EL (cell line): ENCODE results near the gene ADD2.
A peak's percentile ranks its signal among the peaks of the same experiment; 100 is the strongest.

Experiments used
- DNase-seq: peaks from one replicate; pipeline ENCODE4 v3.0.0-alpha.2; 2016

The ADD2 gene

DNA sequence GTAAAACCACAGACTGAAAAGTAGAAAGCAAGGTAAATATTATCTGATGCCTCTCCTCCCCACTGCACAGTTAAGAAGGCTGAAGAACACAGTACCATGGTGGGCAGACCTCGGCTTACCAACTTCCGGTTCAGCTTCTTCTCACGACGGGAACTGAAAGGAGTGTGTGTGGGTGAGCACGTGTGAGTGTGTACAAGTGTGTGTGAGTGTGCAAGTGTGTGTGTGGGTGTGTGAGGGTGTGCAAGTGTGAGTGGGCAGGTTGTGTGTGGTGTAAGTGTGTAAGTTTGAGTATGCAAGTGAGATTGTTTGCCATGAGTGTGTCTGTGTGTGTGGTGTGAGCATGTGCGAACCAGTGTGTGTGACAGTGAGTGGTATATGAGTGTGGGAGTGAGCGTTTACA is 103.5 kb downstream of the ADD2 start:
- no peak for DNase-seq

DNA sequence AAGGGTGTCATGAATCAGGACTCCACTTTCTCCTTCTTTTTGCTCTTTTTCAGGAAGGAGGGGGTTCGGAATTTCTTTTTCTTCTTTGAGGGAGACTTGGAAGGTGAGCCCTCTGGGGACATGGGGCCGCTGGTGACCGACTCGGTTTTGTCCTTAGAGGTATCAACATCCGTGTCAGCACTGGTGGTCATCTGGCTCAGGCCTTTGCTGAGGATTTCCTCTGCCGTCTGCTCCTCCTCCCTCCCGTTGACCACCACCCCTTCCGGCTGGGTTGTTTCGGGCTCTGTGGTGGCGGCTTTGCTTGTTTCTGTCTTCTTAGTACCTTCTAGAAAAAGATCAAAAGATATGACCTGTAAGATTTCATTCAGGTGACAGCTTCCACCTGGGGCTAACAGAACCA is 104.6 kb downstream of the ADD2 start:
- no peak for DNase-seq

DNA sequence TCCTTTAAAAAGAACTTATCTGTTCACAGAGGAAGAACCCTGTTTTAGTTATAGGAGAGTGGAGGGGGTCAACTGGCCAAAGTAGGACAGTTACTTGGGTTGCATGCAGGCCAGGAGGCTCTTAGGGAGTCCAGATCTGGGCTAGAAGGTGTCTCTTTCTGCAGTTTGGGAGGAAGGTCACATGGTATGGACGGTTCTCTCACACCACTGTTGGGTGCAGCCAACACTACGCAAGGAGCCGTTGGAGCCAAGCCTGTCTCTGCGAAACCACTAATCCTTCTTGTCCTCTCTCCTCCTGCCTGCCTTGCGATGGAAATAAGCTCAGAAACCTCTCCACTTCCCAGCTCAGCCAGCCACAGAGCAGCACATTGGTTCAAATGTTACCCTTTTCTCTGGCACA is 108.4 kb downstream of the ADD2 start:
- DNase-seq, result no peak

DNA sequence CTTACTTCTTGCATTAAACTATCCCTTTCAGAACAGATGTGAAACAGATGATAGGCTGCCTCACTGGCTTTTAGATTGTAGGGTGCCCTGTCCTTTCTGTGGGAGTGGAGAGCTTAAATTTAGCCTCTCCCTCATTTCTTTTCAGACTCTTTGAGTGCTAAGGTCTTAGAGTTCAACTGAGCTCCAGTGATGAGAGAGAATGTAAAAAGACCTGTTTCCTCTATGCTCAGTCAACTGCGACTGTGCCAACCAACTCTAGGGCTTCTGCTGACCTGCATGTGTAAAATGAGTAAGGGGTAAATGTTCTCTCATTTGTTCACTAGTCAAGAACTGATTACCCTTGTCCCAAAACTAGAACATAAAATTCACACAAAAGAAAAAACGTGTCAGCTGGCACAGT is 109.5 kb downstream of the ADD2 start:
- DNase-seq, result no peak

DNA sequence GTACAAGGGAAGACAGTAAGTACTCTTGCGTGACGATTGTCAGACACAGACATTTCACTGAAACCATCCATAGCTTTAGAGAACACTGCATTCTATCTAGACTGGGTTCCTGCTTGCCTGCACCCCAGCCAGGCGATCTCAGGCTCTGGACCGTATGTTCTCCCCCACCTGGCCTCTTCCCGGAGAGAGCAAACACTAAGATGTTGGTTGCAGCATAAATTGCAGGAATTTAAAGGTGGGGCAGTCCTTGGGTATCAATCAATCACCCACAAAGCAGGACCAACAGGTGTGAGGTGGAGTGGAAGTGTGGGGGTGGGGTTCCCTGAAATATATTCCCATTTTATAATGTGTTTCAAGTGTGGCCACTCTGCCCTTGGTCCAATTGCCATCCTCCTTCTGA is 110.8 kb downstream of the ADD2 start:
- no peak for DNase-seq

DNA sequence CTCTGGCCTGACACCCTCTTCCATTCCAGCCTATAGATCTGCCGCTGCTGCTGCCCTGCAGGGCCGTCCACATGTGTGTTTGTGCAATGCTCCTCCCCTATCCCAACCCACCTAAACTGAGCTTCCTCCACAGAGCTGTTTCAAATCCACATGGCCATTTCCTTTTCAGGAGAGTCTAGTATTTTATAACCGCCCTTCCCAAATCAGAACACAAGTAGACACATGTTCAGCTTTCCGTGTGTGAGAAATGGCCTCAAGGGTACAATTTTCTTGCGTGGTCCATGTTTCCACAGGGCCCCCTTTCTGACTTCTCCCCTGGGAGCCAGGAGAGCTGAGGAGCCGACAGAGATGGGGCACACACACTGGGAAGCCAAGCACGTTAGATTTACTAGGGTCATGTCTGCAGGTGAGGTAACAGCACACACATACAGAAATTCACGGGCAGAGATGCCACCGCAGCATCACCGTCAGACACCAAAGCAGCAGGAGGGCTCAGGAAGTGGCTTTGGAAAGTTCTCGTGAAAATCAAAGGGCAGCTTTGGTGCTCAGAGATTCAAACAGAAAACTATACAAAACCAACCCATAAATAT is 111.5 kb downstream of the ADD2 start:
- DNase-seq, result no peak

DNA sequence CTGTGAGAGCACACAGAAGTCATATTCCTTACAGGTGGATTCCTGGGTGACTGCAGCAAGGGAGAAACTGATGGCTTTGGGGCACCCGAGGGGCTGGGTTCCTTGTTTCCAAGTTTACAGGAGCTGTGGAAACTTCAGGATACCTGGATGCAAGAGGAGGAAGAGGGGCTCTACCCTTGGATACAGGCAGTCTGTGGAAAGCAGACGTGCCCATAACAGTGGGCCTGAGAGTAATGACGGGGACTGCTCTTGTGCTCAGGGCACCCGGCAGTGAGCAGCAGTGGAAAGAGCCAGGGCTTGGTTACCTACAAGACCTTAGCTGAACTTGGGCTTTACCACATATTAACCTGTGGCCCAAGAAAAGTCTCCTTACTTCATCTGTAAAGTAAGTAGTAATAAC is 112.2 kb downstream of the ADD2 start:
- no peak for DNase-seq

DNA sequence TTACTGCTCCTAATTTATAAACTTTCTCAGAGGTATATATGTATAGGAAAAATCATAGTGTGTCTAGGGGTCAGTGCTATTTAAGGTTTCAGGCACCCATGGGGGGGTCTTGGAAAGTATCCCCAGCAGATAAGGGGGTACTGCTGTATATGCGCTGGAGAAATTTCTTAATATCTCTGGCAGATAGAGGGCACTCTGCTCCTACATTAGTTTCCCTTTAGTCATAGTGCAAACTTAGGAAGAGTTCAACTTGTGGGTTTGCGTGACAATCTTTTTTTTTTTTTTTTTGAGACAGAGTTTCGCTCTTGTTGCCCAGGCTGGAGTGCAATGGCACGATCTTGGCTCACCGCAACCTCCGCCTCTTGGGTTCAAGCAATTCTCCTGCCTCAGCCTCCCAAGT is 112.8 kb downstream of the ADD2 start:
- peak; percentile 31 for DNase-seq

DNA sequence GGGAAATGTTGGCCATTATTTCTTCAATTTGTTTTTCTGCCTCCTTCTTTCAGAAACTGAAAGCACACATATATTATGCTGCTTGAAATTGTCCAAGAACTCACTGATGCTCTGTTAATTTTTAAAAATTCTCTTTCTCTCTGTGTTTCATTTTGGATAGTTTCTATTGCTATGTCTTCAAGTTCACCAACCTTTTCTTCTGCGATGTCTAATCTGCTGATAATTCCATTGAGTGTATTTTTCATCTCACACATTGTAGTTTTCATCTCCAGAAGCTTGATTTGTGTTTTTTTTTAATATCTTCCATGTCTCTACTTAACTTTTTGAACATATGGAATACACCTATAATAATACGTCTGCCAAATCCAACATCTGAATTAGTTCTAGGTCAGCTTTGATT is 116.3 kb downstream of the ADD2 start:
- no peak for DNase-seq

DNA sequence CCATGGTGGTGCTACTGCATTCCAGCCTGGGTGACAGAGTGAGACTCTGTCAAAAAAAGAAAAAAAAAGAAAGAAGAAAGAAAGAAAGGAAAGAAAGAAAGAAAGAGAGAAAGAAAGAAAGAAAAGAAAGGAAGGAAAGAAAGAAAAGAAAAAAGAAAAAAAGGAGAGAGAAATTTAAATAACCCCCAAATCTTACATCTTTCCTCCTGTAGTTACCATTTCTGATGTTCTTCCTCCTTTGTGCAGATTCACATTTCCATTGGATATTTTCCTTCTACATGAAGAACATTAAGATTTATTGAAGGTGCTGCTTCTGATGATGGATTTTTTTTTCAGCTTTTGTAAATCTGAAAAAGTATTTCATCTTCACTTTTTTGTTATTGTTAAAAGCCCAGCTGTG is 117.0 kb downstream of the ADD2 start:
- no peak for DNase-seq

DNA sequence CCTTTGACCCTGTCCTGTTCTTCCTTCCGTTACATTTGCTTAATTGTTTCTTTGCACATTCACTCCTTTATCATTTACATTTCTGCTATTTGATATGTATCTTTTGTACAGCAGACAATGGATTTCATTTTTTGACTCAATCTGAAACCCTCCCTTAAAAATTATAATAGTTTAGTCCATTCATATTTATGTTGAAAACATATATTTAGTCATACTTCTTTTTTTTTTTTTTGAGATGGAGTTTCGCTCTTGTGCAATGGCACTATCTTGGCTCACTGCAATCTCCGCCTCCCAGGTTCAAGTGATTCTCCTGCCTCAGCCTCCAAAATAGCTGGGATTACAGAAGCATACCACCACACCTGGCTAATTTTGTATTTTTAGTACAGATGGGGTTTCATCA is 119.0 kb downstream of the ADD2 start:
- no peak for DNase-seq

DNA sequence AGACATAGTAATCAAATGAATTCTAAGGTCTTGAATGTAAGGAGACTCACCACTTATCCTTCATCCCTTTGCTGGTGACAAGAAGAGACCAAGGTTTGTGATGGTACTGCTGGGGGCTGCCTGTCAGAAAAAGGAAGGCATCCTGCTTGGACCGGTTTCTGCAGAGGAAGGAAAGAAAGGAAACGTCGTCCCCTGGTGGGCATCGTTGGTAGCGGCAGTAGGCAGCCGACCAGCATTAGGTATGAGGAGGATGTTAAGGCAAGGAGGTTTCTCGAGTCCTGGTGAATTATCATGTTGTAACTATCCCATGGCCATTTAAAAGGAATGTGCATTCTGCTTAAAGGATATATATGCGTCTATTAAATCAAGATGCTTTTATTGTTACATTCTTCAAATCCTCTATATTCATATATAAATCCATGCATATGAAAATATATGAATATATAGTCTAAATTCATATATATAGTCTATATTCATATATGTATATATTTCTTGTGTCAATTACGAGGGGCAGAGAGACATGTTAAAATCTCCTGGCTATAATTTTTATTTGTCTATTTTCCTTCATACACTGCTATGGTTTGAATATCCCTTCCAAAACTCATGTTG is 120.0 kb downstream of the ADD2 start:
- DNase-seq, result peak; percentile 53

DNA sequence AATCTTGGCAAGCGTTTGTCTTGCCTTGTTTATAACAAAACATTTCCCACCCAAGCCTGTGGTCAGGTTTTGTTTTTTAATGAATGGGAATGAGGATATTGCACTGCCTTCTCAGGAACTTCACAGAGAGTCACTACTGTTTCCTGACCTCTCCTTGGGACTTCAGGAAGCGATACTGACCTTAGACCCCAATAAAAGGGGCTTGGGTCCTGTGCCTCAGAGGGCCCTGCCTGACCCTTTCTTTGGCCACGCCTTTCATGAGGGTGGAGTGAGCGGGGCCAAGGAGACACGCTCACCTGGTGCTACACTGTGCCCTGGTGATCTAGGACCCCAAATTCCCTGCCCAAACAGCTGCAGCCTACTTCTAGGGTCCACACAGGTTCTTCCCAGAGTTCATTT is 121.6 kb downstream of the ADD2 start:
- DNase-seq, result no peak

DNA sequence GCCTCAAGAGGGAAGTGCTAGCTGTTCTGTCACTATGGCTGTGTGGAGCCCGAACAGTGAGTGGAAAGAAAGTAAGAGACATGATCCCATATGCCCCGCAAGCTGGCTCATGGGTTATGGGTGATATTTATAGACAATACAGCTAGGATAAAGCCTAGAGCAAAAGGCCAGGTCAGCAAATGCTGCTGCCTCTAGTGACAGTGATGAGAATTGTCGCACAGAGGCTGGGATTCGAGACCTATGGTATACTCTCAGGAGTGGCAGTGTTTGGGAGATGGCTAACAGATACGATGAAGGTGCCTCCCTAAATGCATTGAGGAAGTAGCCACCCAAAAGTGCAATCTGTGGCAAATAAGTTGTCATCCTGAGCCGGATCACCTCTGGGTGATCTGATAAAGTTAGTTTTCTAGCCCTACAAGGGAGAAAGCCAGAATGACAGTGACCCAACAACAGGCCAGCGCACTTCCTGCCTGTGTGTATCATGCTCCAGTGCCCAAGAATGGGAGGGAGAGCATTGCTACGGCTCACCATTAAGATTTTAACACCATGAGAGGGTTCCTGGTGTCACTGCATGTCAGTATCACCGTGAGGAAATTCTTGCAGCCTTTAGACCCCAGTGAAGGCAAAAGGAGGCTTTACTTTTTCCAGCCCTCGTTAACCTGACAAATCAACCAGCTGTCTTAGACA is 122.1 kb downstream of the ADD2 start:
- DNase-seq, result peak; percentile 8

DNA sequence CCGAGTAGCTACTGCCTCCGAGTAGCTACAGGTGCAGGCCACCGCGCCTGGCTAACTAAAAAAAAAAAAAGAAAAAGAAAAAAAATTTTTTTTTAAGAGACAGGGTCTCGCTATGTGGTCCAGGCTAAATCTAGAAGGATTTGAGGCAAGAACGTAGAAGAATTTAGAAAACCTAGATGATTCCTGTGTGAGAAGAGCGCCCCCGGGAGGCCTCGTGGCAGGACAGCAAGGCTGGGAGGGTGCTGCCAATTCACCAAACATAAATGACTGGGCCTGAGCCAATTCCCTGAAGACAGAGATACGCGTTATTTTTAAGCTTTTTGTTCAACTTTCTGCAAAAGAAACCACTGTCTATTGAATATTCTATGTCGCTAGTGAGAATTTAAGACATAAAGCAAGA is 124.3 kb downstream of the ADD2 start:
- DNase-seq, result peak; percentile 23

DNA sequence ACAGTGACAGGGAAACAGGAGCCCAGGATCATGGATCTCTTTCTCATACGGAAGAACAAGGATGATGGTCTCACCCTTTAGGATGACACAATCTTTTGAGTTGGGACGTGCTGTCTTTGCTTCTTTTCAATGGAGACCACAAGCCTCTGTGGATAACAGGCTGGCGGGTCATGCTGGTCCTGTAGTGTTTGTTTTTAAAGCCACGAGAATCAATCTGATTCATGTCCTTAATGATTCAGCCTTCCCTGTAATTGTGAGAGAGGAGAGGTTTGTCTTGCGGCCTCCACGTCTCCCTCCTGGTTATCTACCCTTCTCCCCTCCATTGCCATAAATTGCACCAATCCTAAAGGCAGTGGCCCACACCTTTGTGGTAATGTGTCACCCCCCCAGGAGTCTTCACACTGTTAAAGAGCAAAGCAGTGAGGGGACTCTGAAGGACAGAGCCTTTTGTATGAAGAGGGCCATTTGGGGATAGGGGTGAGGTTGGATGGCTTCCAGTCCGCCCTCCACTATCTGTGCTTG is 126.7 kb downstream of the ADD2 start:
- DNase-seq, result peak; percentile 28

DNA sequence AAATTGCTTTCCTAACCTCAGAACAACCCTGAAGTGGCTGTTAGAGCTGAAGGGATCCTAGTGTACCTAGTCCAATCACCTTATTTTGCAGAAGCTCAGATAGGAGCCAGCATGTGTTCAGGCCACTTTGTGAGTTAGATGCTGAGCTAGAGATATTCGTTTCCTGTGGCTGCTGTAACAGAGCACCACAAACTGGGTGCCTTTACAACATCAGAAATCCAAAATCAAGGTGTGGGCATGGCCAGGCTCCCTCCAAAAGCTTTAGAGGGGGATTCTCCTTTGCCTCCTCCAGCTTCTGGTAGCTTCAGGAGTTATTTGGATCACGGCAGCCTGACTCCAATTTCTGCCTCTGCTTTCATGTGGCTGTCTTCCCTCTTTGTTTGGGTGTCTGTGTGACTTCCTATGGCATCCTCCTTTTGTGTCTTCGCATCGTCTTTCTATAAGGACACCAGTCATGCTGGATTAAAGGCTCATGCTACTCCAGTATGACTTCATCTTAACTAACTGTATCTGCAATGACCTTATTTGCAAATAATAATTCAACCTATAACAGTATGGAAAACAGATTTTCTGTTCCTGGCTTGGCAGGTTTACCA is 128.1 kb downstream of the ADD2 start:
- DNase-seq, result no peak

DNA sequence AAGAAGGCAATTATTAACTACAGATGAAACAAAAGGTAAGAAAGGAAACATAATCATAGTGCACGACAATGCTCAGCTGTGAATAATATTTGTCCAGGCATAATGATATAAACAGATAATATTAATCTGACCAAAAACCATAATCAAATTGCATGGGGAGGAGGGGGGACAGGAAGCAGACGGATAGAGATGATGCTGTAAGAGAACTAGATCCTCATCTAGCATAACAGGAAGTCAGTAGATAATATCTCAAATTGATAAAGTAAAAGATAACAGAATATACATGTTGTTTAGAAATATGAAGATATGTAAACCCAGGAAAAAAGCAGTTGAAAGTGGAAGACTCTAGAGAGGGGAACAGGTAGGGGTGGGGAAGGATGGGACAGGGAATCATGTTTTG is 129.4 kb downstream of the ADD2 start:
- no peak for DNase-seq

DNA sequence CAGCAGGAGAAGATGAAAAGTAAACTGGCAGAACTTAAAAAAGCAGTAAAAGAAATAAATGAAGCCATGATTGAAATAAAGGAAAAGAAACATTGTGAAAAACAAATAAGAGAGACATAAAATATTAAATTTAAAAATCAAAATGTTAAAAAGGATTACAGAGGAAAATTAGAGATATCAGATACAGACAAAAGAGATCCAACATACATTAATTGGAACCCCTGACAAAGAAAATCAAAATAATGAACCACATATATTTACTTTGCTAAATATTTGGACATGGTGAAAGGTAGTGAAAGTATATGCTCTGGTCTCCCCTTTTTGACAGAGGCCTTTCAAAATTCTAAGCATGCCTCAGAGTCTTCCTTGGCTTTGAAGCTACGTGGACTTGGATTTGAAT is 134.5 kb downstream of the ADD2 start:
- DNase-seq, result no peak

DNA sequence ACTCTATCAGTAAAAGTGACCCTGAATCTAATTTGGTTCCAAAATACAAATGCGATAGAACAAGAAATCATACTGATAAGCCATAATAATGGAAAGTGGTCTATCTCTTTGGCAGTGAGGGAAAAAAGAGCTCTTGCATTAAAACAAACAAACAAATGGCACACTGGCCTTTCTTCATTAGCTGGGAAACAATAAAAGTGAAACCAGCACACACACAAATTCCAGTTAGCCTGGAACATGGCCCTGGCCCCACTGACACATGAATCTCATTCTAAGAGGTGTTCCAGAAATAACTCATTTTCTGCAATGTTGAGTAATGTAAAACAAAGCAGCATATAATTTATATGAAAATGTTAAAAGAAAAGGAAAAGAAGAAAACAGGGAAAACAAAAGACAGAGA is 135.0 kb downstream of the ADD2 start:
- DNase-seq, result no peak

DNA sequence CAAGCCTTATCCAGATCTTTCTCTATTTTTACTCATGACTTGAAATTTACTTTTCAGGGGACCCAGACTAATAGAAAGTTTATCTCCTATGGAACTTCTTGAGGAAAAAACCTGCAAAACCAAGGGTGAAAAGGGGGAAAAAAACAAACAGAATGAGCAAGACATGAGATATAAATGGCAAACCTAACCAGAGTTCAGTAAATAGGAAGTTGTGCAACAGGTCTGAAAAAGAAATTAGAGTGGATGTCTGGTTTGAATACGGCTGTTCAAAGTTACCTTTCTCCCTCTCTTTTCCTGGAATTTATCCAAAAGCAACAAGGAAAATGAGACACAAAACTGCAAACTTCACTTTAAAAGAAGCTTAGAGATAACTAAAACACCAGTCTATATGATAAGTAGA is 135.6 kb downstream of the ADD2 start:
- no peak for DNase-seq

DNA sequence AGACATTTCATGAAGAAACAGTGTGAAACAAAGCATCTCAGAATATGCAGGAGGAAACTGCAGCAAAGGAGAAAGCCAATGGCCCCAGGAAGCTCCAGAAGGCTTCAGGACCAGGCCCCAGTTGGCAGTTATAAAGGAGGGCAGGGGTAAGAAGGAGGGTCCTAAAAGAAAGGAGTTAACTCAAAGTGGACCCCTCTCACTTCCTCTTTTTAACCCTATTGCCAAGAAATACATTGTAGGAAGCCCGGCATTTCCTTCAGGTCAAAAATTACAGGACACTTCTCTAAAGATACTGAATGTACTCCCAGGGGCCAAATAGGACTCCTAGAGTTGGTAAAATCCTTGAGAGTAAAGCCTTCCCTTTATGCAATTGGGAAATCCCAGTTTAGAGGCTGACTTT is 137.2 kb downstream of the ADD2 start:
- no peak for DNase-seq

DNA sequence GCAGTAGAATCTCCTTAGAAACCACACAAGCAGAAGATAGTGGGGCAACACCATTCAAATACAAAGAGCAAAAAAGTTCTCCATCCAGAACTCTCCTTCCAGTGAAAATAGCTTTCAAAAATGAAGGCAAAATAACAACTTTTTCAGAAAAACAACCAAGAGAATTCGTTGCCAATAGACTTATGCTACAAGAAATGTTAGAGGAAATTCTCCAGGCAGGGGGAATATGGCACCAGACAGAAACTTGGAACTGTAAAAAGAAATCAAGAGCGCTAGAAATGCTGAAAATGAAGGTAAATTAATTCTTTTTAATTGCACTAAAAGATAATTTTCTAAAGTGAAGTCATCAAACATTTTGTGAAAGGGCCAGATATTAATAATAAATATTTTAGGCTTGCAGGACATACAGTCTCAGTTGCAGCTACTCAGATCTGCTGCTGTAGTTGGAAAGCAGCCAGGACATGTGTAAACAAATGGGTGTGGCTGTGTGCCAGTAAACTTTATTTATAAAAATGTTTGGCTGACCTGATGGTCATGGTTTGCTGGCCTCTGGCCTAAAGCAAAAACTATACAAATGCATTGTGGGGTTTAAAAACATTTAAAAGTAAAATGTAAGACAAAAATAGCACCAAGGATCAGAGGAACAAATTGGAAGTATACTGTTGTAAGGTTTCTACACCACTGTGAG is 140.6 kb downstream of the ADD2 start:
- no peak for DNase-seq
